ENCODE data around the gene CORO7.

DNA sequence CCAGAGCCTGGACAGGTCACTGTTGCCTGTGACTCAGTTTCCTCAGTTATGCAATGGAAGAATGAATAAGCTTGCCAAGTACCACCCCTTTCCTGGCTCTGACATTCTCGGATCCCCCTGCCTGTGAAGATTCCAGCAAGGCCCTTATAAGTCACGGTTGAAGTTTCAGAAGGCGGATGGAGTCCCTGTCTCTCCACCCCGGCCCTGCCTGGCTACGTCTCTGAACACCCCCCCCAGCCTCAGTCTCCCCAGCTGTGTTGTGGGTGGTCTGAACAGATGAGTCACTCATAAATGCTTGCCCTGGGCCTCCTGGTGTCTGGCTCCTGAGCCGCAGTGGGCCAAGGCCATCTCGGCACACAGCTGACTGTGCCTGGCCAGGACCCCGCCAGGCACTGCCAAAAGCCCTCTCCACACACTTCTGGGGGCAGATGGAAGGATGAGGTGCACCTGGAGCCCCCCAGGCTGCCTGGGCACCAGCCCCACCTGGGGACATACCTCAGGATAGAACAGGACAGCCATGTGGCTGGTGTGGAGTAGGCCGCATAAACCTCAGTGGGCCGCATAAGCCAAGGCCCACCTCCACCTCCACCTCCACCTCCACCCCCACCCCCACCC, 29.3 kb downstream of the CORO7 start:
- no peak for TF ChIP-seq POLR2A (IDR thresholded peaks at IDR 0.05)
- TF ChIP-seq EP300 (IDR thresholded peaks at IDR 0.05) = no peak
- TF ChIP-seq, protein P1, sequence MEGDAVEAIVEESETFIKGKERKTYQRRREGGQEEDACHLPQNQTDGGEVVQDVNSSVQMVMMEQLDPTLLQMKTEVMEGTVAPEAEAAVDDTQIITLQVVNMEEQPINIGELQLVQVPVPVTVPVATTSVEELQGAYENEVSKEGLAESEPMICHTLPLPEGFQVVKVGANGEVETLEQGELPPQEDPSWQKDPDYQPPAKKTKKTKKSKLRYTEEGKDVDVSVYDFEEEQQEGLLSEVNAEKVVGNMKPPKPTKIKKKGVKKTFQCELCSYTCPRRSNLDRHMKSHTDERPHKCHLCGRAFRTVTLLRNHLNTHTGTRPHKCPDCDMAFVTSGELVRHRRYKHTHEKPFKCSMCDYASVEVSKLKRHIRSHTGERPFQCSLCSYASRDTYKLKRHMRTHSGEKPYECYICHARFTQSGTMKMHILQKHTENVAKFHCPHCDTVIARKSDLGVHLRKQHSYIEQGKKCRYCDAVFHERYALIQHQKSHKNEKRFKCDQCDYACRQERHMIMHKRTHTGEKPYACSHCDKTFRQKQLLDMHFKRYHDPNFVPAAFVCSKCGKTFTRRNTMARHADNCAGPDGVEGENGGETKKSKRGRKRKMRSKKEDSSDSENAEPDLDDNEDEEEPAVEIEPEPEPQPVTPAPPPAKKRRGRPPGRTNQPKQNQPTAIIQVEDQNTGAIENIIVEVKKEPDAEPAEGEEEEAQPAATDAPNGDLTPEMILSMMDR (IDR thresholded peaks at IDR 0.05) = no peak
- TF ChIP-seq POLR2AphosphoS5 (IDR thresholded peaks at IDR 0.05) = no peak

Data from suprapubic skin (tissue), 4 donors.